Measurements from ENCODE around the gene PTCHD4. TPM values are rescaled to one million over a fixed set of nuclear protein-coding genes. Genes with fewer than 3 reads are reported as not detected.

PTCHD4 gene
- total RNA-seq, 3 donors from 2014 or later: 1.6 to 2.9 (median 1.9) TPM

GRCh38 chr6:48141975-48142374 is 31.0 kb upstream of the PTCHD4 start:
- H3K4me1 ChIP-seq: no peaks in the 10 kb centered on the region
- intact Hi-C loops (cut with DNase I; ENCODE audit: low total_unique reads): no loop called here
- H3K27me3 ChIP-seq: no peaks in the 10 kb centered on the region
- H3K27ac ChIP-seq: no peak overlapping the region
- TF ChIP-seq POLR2AphosphoS5 (IDR thresholded peaks at IDR 0.05): no peak
- TF ChIP-seq CTCF (IDR thresholded peaks at IDR 0.05): no peak
- no peak for TF ChIP-seq POLR2A (IDR thresholded peaks at IDR 0.05)
- no peaks in the 10 kb centered on the region for H3K36me3 ChIP-seq
- H3K4me3 ChIP-seq: no peak overlapping the region
- DNase-seq (ENCODE audit: low spot score in 2 of 2): no peak
- no peaks in the 10 kb centered on the region for H3K9me3 ChIP-seq

- H3K27ac ChIP-seq: no peak overlapping the region
- no peaks in the 10 kb centered on the region for H3K4me1 ChIP-seq
- H3K27me3 ChIP-seq: no peaks in the 10 kb centered on the region
- H3K9me3 ChIP-seq: no peaks in the 10 kb centered on the region
- no peak overlapping the region for H3K4me3 ChIP-seq
- intact Hi-C loops (cut with DNase I; ENCODE audit: low total_unique reads): no loop called here
- DNase-seq (ENCODE audit: low spot score in 2 of 2): no peak
- H3K36me3 ChIP-seq: no peaks in the 10 kb centered on the region
- TF ChIP-seq POLR2AphosphoS5 (IDR thresholded peaks at IDR 0.05) (no peak), CTCF (IDR thresholded peaks at IDR 0.05) (no peak), POLR2A (IDR thresholded peaks at IDR 0.05) (no peak)
Measured at GRCh38 chr6:48139818-48140614, 29.0 kb upstream of the PTCHD4 start.

- Histone ChIP-seq H3K9me3 (no peaks in the 10 kb centered on the region), H3K4me3 (no peak overlapping the region), H3K4me1 (no peaks in the 10 kb centered on the region), H3K27me3 (no peaks in the 10 kb centered on the region), H3K27ac (no peak overlapping the region), H3K36me3 (no peaks in the 10 kb centered on the region)
- no peak for DNase-seq (ENCODE audit: low spot score in 2 of 2)
- TF ChIP-seq POLR2AphosphoS5 (IDR thresholded peaks at IDR 0.05): no peak
- no peak for TF ChIP-seq POLR2A (IDR thresholded peaks at IDR 0.05)
- no peak for TF ChIP-seq CTCF (IDR thresholded peaks at IDR 0.05)
- intact Hi-C loops (cut with DNase I; ENCODE audit: low total_unique reads): no loop called here
Measured at GRCh38 chr6:48136856-48137255, 25.9 kb upstream of the PTCHD4 start.

GRCh38 chr6:48135323-48136084 is 24.5 kb upstream of the PTCHD4 start:
- Histone ChIP-seq H3K27ac (no peak overlapping the region), H3K4me3 (no peak overlapping the region), H3K27me3 (no peaks in the 10 kb centered on the region), H3K4me1 (no peaks in the 10 kb centered on the region), H3K9me3 (no peaks in the 10 kb centered on the region), H3K36me3 (no peaks in the 10 kb centered on the region)
- intact Hi-C loops (cut with DNase I; ENCODE audit: low total_unique reads): no loop called here
- TF ChIP-seq CTCF (IDR thresholded peaks at IDR 0.05) (no peak), POLR2AphosphoS5 (IDR thresholded peaks at IDR 0.05) (no peak), POLR2A (IDR thresholded peaks at IDR 0.05) (no peak)
- no peak for DNase-seq (ENCODE audit: low spot score in 2 of 2)

GRCh38 chr6:48134246-48134645 is 23.2 kb upstream of the PTCHD4 start:
- Histone ChIP-seq H3K4me1 (no peaks in the 10 kb centered on the region), H3K4me3 (no peak overlapping the region), H3K36me3 (no peaks in the 10 kb centered on the region), H3K27me3 (no peaks in the 10 kb centered on the region), H3K27ac (no peak overlapping the region), H3K9me3 (no peaks in the 10 kb centered on the region)
- no peak for DNase-seq (ENCODE audit: low spot score in 2 of 2)
- intact Hi-C loops (cut with DNase I; ENCODE audit: low total_unique reads): no loop called here
- TF ChIP-seq POLR2A (IDR thresholded peaks at IDR 0.05) (no peak), POLR2AphosphoS5 (IDR thresholded peaks at IDR 0.05) (no peak), CTCF (IDR thresholded peaks at IDR 0.05) (no peak)

Data from breast epithelium (tissue), 4 donors.